Activated naive CD4-positive, alpha-beta T cell treated with anti-CD3 and anti-CD28 coated beads, Interleukin-2, amount 50 U/mL, for 72 hours (primary cell): ENCODE data around the gene ATP6V0B. TPM values are rescaled to one million over a fixed set of nuclear protein-coding genes. Genes with fewer than 3 reads are reported as not detected.

Experiments used
- ATAC-seq, 2 donors: fragments of 150-1000 bp; cut with Tn5 transposase; 2 replicates each; pipeline ENCODE4 v1.10.0; 2021; ENCODE audit warnings: mild to moderate bottlenecking in 2 of 2, moderate library complexity in 2 of 2
- DNase-seq, 2 donors: peaks; one replicate each; pipeline ENCODE4 v3.0.0; 2021 to 2022; ENCODE audit warnings: low spot score in 2 of 2
- H3K27ac Mint-ChIP-seq, 2 donors: one replicate each; pipeline ENCODE4 v1.8.0; 2022; ENCODE audit warnings: mild to moderate bottlenecking in 2 of 2, mixed read lengths in 2 of 2
- H3K36me3 Mint-ChIP-seq, 2 donors: one replicate each; pipeline ENCODE4 v1.8.0; 2022; ENCODE audit warnings: mixed read lengths in 2 of 2
- H3K9me3 Mint-ChIP-seq, 2 donors: one replicate each; pipeline ENCODE4 v1.8.0; 2022; ENCODE audit warnings: mixed read lengths in 2 of 2
- total RNA-seq, 2 donors: library from RNA; stranded (reverse); gene quantifications; one replicate each; pipeline ENCODE4 v1.2.3, GENCODE V29; 2022

Gene ATP6V0B
- total RNA-seq, 2 donors from 2014 or later = 86.5 to 89.1 TPM

GRCh38 chr1:43958351-43959255, 16.2 kb upstream of the ATP6V0B start:
- no peak overlapping the region for H3K27ac Mint-ChIP-seq
- H3K9me3 Mint-ChIP-seq = no peaks in the 10 kb centered on the region
- DNase-seq (no peak), ATAC-seq (no peak)
- peaks cover 0 to 5% of the 10 kb centered on the region in 2 donors for H3K36me3 Mint-ChIP-seq

- H3K9me3 Mint-ChIP-seq = no peaks in the 10 kb centered on the region
- peaks cover 0 to 5% of the 10 kb centered on the region in 2 donors for H3K36me3 Mint-ChIP-seq
- ATAC-seq (no peak), DNase-seq (no peak)
- H3K27ac Mint-ChIP-seq = no peak overlapping the region
Observed at GRCh38 chr1:43960798-43961197, 14.0 kb upstream of the ATP6V0B start.

DNA sequence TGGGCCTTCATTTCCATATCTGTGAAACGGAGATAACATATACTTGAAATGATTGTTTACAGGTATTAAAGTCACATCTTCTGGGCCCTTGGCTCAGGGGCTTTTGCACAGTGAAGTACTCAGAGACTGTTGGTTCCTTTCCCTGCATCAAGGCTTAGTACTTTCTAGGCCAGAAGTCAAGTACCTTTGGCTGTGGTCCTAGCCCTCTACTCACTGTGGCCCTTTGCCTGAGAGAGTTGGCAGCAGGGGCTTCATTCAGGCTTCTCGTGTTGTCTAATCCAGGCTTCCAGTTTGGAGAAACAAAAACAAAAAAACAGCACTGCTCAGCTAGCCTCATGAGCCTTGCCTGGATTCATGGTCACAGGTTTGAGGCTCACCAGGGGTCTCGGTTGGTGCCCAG, 13.1 kb upstream of the ATP6V0B start:
- Mint-ChIP-seq H3K27ac (no peak overlapping the region), H3K36me3 (peaks cover 0 to 5% of the 10 kb centered on the region in 2 donors), H3K9me3 (no peaks in the 10 kb centered on the region)
- no peak for DNase-seq
- ATAC-seq = no peak

- no peak overlapping the region for H3K27ac Mint-ChIP-seq
- peaks cover 0 to 5% of the 10 kb centered on the region in 2 donors for H3K36me3 Mint-ChIP-seq
- no peak for DNase-seq
- no peak for ATAC-seq
- H3K9me3 Mint-ChIP-seq = no peaks in the 10 kb centered on the region
Observed at GRCh38 chr1:43962324-43962723, 12.4 kb upstream of the ATP6V0B start.

GRCh38 chr1:43963006-43963405, 11.8 kb upstream of the ATP6V0B start:
- Mint-ChIP-seq H3K9me3 (no peaks in the 10 kb centered on the region), H3K36me3 (peaks cover 0 to 5% of the 10 kb centered on the region in 2 donors), H3K27ac (no peak overlapping the region)
- no peak for ATAC-seq
- no peak for DNase-seq

GRCh38 chr1:43963890-43964289, 10.9 kb upstream of the ATP6V0B start:
- H3K9me3 Mint-ChIP-seq = no peaks in the 10 kb centered on the region
- no peak for DNase-seq
- ATAC-seq = no peak
- H3K27ac Mint-ChIP-seq = no peak overlapping the region
- peaks cover 0 to 5% of the 10 kb centered on the region in 2 donors for H3K36me3 Mint-ChIP-seq

GRCh38 chr1:43965316-43965715, 9.4 kb upstream of the ATP6V0B start:
- DNase-seq (no peak), ATAC-seq (no peak)
- Mint-ChIP-seq H3K36me3 (peaks cover 0 to 11% of the 10 kb centered on the region in 2 donors), H3K27ac (no peak overlapping the region), H3K9me3 (no peaks in the 10 kb centered on the region)

DNA sequence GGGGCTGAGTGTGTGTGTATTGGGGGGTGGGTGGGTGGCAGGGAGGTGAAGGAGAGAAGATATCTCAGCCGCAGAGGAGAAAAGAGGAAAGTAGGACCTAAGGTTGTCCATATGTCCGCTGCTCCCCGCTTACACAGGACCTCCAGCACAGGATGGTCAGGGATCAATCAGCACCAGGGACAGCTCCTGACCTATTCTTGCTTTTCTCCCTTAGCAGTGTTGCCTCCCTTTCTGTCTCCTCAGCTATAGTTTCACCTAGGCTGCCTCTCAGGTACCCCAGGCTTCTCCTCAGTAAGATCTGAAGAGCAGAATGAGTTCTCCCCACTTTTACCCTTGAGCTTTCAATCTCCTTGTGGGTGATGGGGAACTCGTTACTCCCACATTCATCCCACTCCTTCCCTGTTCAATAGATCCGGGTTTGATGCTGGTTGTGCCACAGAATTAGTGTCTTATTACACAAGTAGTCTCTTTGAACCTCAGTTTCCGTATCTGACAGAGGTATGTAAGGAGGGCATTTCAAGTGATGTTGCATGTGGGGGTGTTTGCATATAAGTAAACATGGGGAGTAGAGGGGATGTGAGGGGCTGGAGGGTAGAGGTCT, 6.3 kb upstream of the ATP6V0B start:
- H3K36me3 Mint-ChIP-seq = peaks cover 4 to 11% of the 10 kb centered on the region in 2 donors
- H3K9me3 Mint-ChIP-seq = no peaks in the 10 kb centered on the region
- ATAC-seq (no peak), DNase-seq (no peak)
- no peak overlapping the region for H3K27ac Mint-ChIP-seq

DNA sequence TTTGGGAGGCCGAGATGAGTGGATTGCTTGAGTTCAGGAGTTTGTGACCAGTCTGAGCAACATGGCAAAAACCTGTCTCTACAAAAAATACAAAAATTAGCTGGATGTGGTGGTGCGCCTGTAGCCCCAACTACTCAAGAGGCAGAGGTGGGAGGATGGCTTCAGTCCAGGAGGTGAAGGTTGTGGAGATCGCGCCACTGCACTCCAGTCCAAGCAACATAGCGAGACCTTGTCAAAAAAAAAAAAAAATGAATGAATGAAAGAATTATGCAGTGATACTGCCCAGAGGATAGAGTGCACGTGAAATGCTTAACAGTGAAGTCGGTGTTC, 5.4 kb upstream of the ATP6V0B start:
- ATAC-seq (no peak), DNase-seq (no peak)
- H3K9me3 Mint-ChIP-seq = no peaks in the 10 kb centered on the region
- H3K36me3 Mint-ChIP-seq = peaks cover 6 to 16% of the 10 kb centered on the region in 2 donors
- H3K27ac Mint-ChIP-seq = peak overlapping the region in 1 of 2 donors; percentile 88

- H3K9me3 Mint-ChIP-seq = no peaks in the 10 kb centered on the region
- DNase-seq = peak; percentile 88 to 92
- peaks cover 6 to 16% of the 10 kb centered on the region in 2 donors for H3K36me3 Mint-ChIP-seq
- peak within 1 kb of the TSS; percentile 88 to 91 for H3K27ac Mint-ChIP-seq
- ATAC-seq = peak; percentile 91 to 95
Observed at GRCh38 chr1:43969746-43970466, 4.9 kb upstream of the ATP6V0B start, which contains the start of gene DPH2. TSS of gene DPH2 (plus strand) at chr1:43970010. CDS start at chr1:43970176, 166 bp downstream.

GRCh38 chr1:43970502-43970901, 4.3 kb upstream of the ATP6V0B start:
- Mint-ChIP-seq H3K9me3 (no peaks in the 10 kb centered on the region), H3K27ac (peak overlapping the region; percentile 88 to 91), H3K36me3 (peaks cover 6 to 18% of the 10 kb centered on the region in 2 donors)
- ATAC-seq = no peak
- no peak for DNase-seq

DNA sequence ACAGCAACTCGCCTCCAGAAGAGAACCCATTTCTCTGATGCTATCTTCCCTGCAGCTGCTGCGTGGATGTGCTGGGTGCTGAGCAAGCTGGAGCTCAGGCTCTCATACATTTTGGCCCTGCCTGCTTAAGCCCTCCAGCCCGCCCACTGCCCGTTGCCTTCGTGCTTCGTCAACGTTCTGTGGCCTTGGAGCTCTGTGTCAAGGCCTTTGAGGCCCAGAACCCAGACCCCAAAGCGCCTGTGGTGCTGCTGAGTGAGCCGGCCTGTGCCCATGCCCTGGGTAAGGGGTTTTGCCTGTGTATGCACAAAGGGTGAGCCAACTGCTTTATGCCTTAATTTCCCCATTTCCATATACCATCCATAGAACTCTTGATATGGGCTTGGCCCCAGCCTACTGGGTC, 3.8 kb upstream of the ATP6V0B start:
- Mint-ChIP-seq H3K27ac (peak overlapping the region; percentile 88 to 91), H3K9me3 (no peaks in the 10 kb centered on the region), H3K36me3 (peaks cover 6 to 22% of the 10 kb centered on the region in 2 donors)
- DNase-seq (no peak), ATAC-seq (no peak)

GRCh38 chr1:43971336-43971980, 3.3 kb upstream of the ATP6V0B start:
- H3K9me3 Mint-ChIP-seq = no peaks in the 10 kb centered on the region
- peak overlapping the region in 1 of 2 donors; percentile 88 for H3K27ac Mint-ChIP-seq
- DNase-seq = no peak
- peaks cover 11 to 27% of the 10 kb centered on the region in 2 donors for H3K36me3 Mint-ChIP-seq
- ATAC-seq = no peak

GRCh38 chr1:43973981-43974442, 748 bp upstream of the ATP6V0B start:
- ATAC-seq (no peak), DNase-seq (no peak)
- peak overlapping the region; percentile 91 for H3K27ac Mint-ChIP-seq
- H3K36me3 Mint-ChIP-seq = peaks cover 29 to 45% of the 10 kb centered on the region in 2 donors
- no peaks in the 10 kb centered on the region for H3K9me3 Mint-ChIP-seq

- H3K36me3 Mint-ChIP-seq = peaks cover 29 to 39% of the 10 kb centered on the region in 2 donors
- H3K27ac Mint-ChIP-seq = peak overlapping the region; percentile 65 to 91
- ATAC-seq (peak; percentile 2 to 6), DNase-seq (no peak)
- H3K9me3 Mint-ChIP-seq = no peaks in the 10 kb centered on the region
Observed at GRCh38 chr1:43975249-43975961, 645 bp downstream of the ATP6V0B start.

DNA sequence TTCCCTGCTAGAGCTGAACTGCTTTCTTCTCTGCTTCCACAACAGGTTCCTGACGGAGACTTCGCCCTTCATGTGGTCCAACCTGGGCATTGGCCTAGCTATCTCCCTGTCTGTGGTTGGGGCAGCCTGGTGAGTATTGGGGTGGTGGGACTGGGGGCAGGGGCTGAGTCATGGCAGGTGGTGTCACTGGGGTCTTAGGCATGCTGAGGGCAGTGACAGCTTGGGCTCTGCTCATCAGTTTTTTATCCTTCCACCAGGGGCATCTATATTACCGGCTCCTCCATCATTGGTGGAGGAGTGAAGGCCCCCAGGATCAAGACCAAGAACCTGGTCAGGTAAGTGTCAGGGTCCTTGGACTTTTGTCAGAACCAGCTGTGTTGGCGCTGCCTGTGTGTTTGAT, 1.3 kb downstream of the ATP6V0B start:
- ATAC-seq (no peak), DNase-seq (no peak)
- H3K36me3 Mint-ChIP-seq = peaks cover 29 to 43% of the 10 kb centered on the region in 2 donors
- H3K9me3 Mint-ChIP-seq = no peaks in the 10 kb centered on the region
- peak overlapping the region; percentile 65 to 91 for H3K27ac Mint-ChIP-seq
